ENCODE measurements around the gene LENG9. TPM values are rescaled to one million over a fixed set of nuclear protein-coding genes. Genes with fewer than 3 reads are reported as not detected.
"Not testable (repeated sequence)": the region's sequence is repeated elsewhere in the genome, so short reads cannot be mapped to it uniquely, and the experiment has no call there.

Gene LENG9
- total RNA-seq, 1 experiment from 2014 or later: 2.0 TPM

- DNase-seq (ENCODE audit: low read depth): no peak
Observed at GRCh38 chr19:54459282-54460229, 4.0 kb downstream of the LENG9 start.

- no peak for DNase-seq (ENCODE audit: low read depth)
Observed at GRCh38 chr19:54458648-54459281, 4.8 kb downstream of the LENG9 start.

GRCh38 chr19:54457773-54458647 is 5.6 kb downstream of the LENG9 start:
- DNase-seq (ENCODE audit: low read depth): no peak

- no peak for DNase-seq (ENCODE audit: low read depth)
Observed at GRCh38 chr19:54456423-54457373, 6.9 kb downstream of the LENG9 start.

- DNase-seq (ENCODE audit: low read depth): no peak
Observed at GRCh38 chr19:54455786-54456422, 7.7 kb downstream of the LENG9 start.

GRCh38 chr19:54454781-54455675 is 8.6 kb downstream of the LENG9 start:
- DNase-seq (ENCODE audit: low read depth): no peak

- DNase-seq (ENCODE audit: low read depth): no peak
Observed at GRCh38 chr19:54453921-54454780, 9.4 kb downstream of the LENG9 start.

GRCh38 chr19:54452626-54453025 is 11.0 kb downstream of the LENG9 start:
- no peak for DNase-seq (ENCODE audit: low read depth)

- DNase-seq (ENCODE audit: low read depth): no peak
Observed at GRCh38 chr19:54451997-54452396, 11.6 kb downstream of the LENG9 start.

GRCh38 chr19:54451331-54451871 is 12.2 kb downstream of the LENG9 start:
- DNase-seq (ENCODE audit: low read depth): no peak

- no peak for DNase-seq (ENCODE audit: low read depth)
Observed at GRCh38 chr19:54449701-54450069, 13.9 kb downstream of the LENG9 start.

GRCh38 chr19:54448774-54449700 is 14.5 kb downstream of the LENG9 start, which contains the start of gene LENG8:
TSS of gene LENG8 (plus strand) at chr19:54449199. CDS start at chr19:54451345, 2,146 bp downstream.
- DNase-seq (ENCODE audit: low read depth): peak; percentile 95

- peak; percentile 71 for DNase-seq (ENCODE audit: low read depth)
Observed at GRCh38 chr19:54448040-54448773, 15.4 kb downstream of the LENG9 start.

GRCh38 chr19:54446349-54446748 is 17.2 kb downstream of the LENG9 start:
- not testable (repeated sequence) for DNase-seq (ENCODE audit: low read depth)

GRCh38 chr19:54444737-54445136 is 18.8 kb downstream of the LENG9 start:
- no peak for DNase-seq (ENCODE audit: low read depth)

- DNase-seq (ENCODE audit: low read depth): no peak
Observed at GRCh38 chr19:54440641-54441040, 22.9 kb downstream of the LENG9 start.

Data from M059J (cell line).